ENCODE measurements around the gene AP1M1.
A peak's percentile ranks its signal among the peaks of the same experiment; 100 is the strongest.
"Not testable (repeated sequence)": the region's sequence is repeated elsewhere in the genome, so short reads cannot be mapped to it uniquely, and the experiment has no call there.

AP1M1 gene

DNA sequence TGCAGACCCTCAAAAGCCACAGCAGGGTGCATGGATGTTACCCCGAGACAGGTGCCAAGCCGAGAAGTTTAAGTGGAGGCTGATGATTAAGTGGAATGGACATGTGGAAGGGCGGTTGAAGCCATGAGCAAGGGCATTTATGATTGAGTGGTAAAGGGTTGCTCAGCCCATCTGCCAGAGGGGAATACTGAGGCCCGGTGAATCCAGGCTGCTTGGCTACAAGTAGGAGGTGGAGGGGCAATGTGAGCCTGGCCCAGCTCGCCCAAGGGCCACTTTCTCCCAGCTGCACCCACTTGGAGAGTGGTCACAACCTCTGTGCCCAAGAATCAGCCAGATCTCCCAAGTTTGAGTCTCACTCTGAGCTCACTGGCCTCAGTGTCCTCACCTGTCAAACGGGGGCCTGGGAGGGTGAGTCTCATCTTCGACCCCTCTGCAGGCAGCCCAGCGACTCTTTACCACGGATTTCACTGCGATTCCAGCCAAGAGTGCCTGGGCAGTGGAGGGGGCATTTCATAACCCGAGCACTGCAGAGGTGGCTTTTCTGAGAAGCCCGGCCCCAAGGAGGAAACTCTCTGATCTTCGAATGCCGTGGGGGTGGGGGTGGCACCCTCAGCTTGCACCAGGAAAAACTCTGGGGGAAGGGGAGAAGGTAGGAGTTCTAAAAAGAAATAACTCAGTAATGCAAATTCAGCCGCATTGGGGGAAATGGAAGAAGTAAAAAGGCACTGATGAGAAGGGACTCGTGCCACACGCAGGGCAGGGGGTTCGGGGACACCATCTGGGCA is 64.1 kb downstream of the AP1M1 start:
- DNase-seq (ENCODE audit: low read depth, low spot score), result no peak

GRCh38 chr19:16262618-16263017 is 64.9 kb downstream of the AP1M1 start:
- no peak for DNase-seq (ENCODE audit: low read depth, low spot score)

DNA sequence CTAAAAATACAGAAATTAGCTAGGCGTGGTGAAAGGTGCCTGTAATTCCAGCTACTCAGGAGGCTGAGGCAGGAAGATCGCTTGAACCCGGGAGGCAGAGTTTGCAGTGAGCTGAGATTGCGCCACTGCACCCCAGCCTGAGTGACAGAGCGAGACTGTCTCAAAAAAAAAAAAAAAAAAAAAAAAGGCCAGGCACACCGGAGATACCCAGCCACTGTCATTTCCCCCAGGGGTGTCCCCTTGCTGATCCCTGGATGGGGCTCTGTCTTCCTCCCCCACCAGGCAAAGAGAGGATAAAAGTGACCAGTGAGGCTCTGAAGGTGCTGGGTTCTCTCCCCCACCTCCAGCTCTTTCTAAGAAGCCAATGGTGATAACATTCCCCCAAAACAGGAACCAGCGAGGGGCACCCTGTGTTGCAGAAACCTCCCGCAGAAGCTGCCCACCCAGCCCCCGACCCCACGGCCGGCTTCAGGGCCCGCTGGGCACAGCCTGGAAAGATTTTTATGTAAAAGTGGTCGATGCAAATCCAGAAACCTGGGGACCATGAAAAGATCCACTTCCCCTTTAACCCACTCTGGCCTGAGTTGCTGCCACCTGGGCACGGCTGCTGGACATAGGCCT is 65.5 kb downstream of the AP1M1 start:
- DNase-seq (ENCODE audit: low read depth, low spot score), result no peak

DNA sequence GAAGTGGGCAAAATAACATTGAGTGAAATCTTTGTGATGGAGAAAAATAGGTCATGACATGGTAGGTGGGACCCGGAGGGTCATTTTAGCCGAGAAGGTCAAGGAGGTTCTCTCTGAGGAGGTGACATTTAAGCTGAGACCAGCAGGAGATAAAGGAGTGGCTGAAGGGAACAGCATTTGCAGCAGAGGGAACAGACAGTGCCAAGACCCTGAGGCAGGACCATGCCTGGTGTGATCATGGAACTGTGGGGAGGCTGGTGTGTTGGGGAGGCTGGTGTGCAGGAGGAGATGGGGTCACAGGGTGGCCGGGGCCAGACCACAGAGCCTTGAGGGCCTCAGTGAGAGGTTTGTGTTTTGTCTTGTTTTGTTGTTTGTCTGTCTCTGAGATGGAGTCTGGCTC is 67.5 kb downstream of the AP1M1 start:
- DNase-seq (ENCODE audit: low read depth, low spot score), result no peak

- no peak for DNase-seq (ENCODE audit: low read depth, low spot score)
Measured at GRCh38 chr19:16265890-16266585, 68.3 kb downstream of the AP1M1 start.

DNA sequence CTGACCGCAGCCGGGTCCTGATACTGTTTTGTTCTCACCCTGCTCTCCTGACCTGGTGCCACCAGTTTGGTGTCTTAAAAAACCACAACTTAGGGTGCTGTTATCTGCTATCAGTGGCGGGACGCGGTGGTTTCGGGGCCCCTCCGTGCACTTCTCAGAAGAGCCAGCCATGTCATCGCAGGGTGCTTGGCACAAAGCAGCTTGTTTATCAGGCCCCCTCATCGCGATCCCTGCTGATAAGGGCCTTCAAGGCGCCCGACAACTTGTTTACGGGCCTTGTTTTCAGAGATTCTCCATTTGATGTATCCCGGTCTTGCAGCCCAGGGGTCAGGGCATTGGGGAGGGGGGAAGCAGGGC is 68.9 kb downstream of the AP1M1 start:
- DNase-seq (ENCODE audit: low read depth, low spot score), result no peak

- no peak for DNase-seq (ENCODE audit: low read depth, low spot score)
Measured at GRCh38 chr19:16268676-16269319, 71.1 kb downstream of the AP1M1 start.

DNA sequence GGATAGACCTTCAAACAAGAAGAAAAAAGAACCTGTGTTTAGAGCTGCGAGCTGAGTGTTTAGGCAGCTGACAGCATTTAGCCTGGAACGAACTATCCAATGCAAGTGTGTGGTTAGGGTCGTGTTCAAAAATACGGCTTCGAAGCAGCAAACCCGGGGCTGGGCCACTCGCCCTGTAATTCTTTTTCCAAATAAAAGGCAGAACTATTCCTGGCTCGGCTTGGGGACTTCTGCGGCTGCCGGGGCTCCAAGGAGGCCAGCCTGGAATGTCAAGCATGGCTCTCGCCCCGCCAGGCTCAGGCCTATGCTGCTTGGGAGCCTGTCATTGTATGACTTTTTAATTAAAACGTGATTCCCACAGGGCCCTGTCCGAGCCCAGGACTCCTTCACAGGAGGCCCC is 75.2 kb downstream of the AP1M1 start:
- DNase-seq (ENCODE audit: low read depth, low spot score), result peak; percentile 96

- DNase-seq (ENCODE audit: low read depth, low spot score), result no peak
Measured at GRCh38 chr19:16274447-16274846, 76.7 kb downstream of the AP1M1 start.

- no peak for DNase-seq (ENCODE audit: low read depth, low spot score)
Measured at GRCh38 chr19:16280306-16280705, 82.6 kb downstream of the AP1M1 start.

GRCh38 chr19:16281743-16282142 is 84.0 kb downstream of the AP1M1 start:
- no peak for DNase-seq (ENCODE audit: low read depth, low spot score)

- peak; percentile 56 for DNase-seq (ENCODE audit: low read depth, low spot score)
Measured at GRCh38 chr19:16283210-16284061, 85.7 kb downstream of the AP1M1 start.

DNA sequence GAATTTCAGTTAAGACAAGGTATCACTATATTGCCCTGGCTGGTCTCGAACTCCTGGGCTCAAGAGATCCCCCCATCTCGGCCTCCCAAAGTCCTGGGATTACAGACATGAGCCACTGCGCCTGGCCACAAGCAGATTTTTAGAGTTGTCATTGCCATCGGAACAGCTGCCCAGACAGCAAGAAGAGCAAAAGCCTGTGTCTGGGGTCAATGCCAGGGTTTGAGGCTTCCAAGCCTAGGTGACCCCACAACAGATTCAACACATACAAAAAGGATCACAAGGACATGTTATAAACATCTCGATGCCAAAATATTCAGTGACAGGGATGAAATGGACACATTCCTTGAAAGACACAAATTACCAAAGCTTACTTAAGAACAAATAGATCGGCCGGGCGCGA is 86.8 kb downstream of the AP1M1 start:
- no peak for DNase-seq (ENCODE audit: low read depth, low spot score)

DNA sequence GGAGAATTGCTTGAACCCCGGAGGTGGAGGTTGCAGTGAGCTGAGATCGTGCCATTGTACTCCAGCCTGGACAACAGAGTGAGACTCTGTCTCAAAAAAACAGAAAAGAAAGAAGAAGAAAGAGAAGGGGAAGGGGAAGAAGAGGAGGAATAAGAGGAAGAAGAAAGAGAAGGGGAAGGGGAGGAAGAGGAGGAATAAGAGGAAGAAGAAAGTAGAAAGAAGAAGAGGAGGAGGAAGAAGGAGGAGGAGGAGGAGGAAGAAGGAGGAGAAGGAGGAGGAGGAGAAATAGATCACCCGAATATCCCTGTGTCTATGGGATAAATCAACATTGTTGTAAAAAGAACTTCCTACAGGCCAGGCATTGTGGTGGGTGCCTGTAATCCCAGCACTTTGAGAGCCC is 87.4 kb downstream of the AP1M1 start:
- not testable (repeated sequence) for DNase-seq (ENCODE audit: low read depth, low spot score)

DNA sequence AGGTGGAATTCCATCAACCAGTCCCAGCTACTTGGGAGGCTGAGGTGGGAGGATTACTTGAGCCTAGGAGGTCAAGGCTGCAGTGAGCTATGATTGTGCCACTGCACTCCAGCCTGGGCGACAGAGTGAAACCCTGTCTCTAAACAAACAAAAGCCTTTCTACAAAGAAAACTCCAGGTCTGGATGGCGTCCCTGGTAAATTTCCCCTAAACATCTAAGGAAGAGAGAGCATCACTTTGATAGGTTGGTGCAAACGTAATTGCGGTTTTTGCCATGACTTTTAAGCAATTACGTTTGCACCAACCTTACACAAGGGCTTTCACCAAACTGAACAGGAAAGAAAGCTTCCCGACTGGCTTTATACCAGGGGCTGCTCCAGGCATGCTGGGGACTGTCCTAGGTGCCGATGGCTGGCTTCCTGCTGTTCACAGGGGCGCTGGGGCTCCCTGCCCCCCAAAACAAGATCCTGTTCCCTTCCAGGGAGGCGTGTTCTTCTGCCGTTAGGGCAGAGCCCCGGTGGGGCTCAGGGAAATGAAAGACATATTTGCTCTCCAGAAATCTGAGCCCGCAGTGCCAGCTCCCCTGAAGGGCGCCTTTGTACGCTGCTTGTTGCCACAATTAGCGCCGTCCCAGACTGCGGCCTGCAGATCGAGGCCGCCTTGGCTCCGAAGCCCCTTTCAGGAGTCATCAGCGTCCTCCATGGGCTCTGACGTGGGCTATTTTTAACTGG is 88.2 kb downstream of the AP1M1 start:
- DNase-seq (ENCODE audit: low read depth, low spot score), result peak; percentile 66

DNA sequence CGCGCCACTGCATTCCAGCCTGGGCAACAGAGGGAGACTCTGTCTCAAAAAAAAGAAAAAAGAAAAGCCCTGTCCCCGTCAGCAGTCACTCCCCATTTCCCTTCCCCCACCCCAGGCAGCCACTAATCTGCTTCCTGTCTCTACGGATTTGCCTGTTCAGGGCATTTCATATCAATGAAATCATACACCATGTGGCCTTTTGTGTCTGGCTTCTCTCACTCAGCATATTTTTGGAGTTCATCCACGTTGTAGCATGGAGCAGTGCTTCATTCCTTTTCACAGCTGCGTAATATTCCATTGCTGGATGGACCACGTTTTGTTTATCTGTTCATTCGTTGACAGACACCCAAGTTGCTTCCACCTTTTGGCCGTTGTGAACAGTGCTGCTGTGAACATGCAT is 90.8 kb downstream of the AP1M1 start:
- DNase-seq (ENCODE audit: low read depth, low spot score), result no peak

DNA sequence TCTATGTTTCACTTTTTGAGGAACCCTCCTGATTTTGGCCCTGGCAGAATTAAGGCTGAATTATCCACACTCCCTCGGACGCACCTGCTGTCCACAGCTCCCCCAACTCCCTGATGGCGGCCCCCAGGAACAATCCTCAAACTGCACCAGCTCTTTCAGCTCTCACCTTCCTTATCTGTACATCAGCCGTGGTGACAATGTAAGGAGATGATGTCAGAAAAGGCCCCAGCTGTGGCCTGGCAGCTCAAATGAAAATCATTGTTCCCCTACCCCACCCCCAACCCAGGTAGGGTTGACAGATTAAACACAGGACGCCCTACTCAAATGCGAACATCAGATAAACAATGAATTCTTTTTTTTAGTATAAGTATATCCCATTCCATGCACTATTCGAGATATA is 91.9 kb downstream of the AP1M1 start:
- DNase-seq (ENCODE audit: low read depth, low spot score), result no peak

- no peak for DNase-seq (ENCODE audit: low read depth, low spot score)
Measured at GRCh38 chr19:16290692-16291091, 93.0 kb downstream of the AP1M1 start.

- DNase-seq (ENCODE audit: low read depth, low spot score), result peak; percentile 94
Measured at GRCh38 chr19:16293118-16294091, 95.7 kb downstream of the AP1M1 start.

- DNase-seq (ENCODE audit: low read depth, low spot score), result no peak
Measured at GRCh38 chr19:16295057-16295456, 97.3 kb downstream of the AP1M1 start.
